SIG-M5 treated with dmso at 0.1 percent for 504 hours (cell line): Measurements from ENCODE around the gene ATAD3B.
"Not testable (repeated sequence)": the region's sequence is repeated elsewhere in the genome, so short reads cannot be mapped to it uniquely, and the experiment has no call there.

Experiments
- DNase-seq: peaks from one replicate; lab custom pipeline; 2025; ENCODE audit not compliant: unreplicated experiment; lab: John Stamatoyannopoulos, UW

Gene ATAD3B, protein sequence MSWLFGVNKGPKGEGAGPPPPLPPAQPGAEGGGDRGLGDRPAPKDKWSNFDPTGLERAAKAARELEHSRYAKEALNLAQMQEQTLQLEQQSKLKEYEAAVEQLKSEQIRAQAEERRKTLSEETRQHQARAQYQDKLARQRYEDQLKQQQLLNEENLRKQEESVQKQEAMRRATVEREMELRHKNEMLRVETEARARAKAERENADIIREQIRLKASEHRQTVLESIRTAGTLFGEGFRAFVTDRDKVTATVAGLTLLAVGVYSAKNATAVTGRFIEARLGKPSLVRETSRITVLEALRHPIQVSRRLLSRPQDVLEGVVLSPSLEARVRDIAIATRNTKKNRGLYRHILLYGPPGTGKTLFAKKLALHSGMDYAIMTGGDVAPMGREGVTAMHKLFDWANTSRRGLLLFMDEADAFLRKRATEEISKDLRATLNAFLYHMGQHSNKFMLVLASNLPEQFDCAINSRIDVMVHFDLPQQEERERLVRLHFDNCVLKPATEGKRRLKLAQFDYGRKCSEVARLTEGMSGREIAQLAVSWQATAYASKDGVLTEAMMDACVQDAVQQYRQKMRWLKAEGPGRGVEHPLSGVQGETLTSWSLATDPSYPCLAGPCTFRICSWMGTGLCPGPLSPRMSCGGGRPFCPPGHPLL

DNA sequence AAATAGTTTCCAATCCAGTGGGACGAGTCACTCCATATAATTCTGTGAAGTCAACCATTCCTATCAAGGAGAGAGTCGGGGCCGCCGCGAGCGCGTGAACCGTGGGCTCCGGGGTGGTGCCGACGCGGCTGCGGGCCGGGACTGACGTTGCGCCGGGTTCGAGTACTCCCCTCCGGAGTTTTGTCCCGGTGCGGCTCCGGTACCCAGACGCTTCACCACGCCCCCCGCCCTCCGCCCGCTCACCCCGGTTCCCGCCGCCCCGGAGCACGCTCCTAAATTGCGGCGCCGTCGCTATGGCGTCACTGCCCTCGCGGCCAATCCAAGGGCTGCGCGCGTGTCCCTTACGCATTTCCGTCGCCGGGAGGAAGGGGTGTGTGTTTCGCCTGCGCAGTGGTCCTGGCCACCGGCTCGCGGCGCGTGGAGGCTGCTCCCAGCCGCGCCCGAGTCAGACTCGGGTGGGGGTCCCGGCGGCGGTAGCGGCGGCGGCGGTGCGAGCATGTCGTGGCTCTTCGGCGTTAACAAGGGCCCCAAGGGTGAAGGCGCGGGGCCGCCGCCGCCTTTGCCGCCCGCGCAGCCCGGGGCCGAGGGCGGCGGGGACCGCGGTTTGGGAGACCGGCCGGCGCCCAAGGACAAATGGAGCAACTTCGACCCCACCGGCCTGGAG, at the start of gene ATAD3B:
TSS of gene ATAD3B (plus strand) at position 377 of the 664 bp plus-strand sequence. CDS start at position 497, 120 bp downstream.
- peak; percentile 83 for DNase-seq

DNA sequence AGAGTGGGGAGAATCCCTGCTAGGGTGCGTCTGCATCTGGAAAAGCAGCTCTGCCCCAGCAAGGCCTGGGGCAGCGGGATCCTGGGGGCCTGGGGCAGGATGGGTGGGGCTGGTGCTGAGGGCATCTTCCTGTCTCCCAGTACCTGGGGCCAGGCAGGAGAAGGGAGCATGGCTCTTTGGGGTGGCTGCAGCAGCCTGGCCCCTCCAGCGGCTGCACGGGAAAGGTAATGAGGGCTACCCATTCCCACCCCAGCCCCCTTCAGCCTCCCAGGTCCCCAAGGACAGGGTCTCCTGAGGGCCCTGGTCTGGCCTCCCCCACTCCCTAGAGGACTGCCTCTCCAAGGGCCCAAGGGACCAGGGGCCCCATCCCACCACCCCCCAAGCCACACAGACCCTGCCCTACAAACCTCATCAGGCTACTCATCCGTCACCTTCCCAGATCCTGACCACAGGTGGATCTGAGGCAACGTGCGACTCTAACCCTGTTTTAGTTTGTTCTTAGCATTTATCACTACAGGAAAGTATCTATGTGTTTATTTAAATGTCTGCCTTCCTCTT, 49.6 kb upstream of the ATAD3B start:
- no peak for DNase-seq

DNA sequence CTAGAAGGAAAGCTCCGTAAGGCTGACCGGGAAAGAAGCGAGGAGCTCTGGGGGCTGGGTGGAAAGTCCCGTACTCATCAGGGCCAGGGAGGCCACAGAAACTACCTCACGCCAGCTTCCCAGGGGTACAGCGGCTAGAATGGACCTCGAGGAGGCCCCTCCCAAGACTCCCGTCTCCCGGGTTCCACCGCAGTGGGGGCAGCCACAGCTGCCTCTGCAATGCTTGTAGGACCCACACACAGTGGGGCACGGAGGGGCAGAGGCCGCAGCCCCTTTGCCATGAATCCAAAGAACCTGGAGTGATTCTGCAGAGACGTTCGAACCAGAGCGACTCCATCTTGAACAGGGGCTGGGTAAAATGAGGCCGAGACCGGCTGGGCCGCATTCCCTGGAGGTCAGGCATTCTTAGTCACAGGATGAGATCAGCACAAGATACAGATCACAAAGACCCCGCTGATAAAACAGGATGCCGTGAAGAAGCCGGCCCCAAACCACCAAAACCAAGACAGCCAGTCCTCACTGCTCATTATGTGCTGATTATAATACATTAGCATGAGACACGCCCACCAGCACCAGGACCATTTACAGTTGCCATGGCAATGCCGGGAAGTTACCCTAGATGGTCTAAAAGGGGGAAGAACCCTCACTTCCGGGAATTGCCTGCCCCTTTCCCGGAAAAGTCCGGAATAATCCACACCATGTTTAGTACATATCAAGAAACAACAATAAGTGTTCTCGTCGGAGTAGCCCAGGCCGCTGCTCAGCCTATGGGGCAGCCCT, 48.9 kb upstream of the ATAD3B start:
- no peak for DNase-seq

DNA sequence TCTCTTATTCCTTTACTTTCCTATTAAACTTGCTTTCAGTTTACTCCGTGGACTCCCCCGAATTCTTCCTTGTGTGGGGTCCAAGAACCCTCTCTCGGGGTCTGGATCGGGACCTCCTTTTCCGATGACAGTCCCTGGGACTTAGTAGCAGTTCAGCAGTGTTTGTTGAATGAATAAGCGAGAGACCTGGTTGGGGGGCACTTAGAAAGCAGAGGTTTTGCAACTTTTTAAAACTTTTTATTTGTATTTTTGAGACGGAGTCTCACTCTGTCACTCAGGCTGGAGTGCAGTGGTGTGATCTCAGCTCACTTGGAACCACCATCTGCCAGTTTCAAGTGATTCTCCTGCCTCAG, 48.3 kb upstream of the ATAD3B start:
- DNase-seq: no peak

DNA sequence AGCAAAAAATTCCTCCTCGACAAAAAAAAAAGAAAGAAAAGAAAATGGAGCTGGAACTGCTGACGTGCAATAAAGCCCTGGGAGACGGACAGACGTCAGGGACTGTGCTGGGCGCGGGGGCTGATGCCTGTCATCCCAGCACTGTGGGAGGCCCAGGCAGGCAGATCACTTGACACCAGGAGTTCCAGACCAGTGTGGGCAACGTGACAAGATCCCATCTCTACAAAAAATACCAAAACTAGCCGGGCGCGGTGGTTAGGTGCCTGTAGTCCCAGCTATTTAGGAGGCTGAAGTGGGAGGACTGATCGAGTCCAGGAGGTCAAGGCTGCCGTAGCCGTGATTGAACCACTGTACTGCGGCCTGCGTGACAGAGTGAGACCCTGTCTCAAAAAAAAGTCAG, 46.9 kb upstream of the ATAD3B start:
- no peak for DNase-seq

DNA sequence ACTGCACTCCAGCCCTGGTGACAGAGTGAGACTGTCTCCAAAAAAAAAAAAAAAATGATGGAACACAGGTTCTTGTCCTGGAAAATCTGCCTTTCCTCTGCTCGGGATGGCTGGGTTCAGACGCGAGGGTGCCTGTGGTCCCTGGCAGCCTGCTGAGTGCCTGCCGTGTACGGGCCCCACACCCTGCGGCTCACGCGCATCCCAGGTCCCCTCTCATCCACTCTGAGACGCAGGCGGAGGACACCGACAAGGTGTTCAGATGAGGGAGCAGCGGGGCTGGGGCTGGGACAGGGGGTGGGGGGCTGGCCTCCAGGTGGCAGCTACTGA, 46.2 kb upstream of the ATAD3B start:
- DNase-seq: no peak

DNA sequence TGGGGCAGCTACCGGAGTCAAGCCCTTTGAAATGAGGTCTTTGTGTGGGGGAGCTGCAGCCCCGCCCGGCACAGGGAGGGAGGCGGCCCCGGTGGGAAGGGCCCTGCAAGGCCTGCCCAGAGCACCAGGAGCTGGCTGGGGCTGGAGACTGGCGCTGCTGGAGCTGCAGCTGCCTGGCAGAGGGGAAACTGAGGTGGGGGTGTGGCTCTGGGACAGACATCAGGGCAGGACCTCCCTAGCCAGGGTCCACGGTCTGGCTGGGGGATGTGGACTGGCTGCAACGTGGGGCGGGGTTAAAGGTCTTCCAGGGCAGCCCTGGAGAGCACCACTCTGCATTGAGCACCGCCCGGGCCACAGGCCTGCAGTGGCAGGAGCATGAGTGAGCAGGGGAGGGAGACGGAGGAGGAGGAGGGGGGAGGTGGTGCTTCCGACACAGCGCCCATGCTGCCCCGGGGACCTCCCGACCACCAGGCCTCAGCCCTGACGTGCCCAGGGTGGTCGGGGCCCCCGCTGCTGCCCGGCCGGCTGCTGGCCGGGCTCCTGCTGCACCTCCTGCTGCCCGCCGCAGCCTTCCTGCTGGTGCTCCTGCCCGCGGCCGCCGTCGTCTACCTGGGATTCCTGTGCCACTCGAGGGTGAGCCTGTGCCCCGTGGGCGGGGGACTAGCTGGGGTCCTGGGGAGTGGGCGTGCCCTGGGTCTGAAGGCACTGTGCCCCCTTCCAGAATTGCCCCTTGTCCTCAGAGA, 45.6 kb upstream of the ATAD3B start:
- no peak for DNase-seq

DNA sequence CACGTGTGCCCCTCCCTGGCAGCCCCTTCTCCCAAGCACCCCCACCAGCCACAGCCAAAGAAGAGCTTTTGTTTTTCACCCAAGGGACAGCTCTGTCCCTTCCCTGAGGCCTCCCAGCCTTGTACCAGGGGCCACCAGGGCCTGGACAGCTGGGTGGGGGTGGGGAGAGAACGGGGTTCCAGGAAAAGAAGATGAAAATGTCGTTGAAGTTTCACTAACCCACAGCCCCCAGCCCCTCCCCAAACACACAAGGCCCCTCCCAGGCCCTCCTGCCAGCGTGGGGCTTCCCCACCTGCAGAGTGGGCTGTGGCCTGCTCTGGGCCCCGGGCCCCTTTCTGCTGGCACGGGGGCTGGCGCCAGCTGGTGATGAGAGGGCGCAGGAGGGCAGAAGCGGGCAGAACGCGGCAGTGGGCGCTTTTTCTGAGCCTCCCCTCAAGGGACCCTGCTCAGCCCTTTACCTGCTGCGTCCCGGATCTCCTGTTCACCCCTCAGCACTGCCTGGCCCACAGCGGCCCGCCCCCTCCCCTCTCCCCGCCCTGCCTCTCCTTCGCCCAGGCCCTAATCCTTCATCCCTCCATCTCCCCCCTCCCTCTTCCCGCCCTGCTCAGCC, 45.0 kb upstream of the ATAD3B start:
- no peak for DNase-seq

DNA sequence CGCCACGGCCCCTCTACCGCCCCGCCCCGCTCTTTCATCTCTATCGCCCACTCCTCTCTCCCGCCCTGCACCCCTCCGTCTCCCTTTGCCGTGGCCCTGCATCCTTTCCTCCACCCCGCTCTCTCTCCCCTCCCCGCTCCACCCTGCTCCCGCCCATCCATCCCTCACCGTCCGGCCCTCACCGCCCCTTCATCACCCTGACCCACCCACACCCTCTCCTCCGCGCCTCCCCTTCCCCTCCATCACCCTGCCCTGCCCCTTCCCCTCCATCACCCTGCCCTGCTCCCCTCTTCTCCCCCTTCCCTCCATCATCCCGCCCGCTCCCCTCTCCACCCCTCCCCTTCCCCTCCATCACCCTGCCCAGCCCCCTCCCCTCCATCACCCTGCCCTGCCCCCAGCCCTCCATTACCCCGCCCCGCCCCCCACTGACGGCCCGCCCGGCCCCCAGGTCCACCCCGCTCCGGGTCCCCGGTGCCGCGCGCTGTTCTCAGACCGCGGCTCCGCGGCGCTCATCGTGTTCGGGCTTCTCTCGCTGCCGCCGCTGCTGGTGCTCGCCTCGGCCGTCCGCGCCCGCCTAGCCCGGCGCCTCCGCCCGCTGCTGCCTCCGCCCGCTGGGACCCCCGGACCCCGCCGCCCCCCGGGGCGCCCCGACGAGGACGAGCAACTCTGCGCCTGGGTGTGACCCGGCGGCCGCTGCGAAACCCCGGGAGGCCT, 44.3 kb upstream of the ATAD3B start:
- DNase-seq: no peak

DNA sequence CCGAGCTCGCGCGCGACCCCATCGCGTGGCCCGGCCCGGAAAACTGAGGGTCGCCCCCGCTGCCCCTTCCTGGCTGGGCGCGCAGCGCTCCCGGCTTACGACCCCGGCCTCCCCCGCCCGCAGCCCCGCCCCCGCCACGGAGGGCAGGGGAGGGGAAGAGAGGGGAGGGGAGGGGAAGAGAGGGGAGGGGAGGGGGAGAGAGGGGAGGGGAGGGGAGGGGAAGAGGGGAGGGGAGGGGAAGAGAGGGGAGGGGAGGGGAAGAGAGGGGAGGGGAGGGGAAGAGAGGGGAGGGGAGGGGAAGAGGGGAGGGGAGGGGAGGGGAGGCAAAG, 43.8 kb upstream of the ATAD3B start:
- no peak for DNase-seq

DNA sequence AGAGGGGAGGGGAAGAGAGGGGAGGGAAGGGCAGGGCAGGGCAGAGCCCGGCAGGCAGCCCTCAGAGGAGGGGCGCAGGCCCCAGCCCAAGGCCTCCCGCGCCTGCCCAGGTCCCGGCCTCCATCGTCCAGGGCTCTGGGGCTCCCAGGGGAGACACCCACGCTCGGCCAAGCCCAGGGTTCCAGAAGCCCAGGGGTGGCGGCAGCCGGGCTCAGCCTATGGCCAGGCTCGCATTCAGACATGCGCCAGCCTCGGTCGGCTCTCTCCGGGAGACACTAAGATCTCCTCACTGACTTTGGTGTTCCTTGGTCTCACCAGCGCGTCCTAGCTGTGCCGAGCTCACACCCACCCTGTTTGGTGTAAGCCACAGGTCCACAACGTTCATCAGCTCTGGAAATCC, 43.4 kb upstream of the ATAD3B start:
- DNase-seq: no peak

DNA sequence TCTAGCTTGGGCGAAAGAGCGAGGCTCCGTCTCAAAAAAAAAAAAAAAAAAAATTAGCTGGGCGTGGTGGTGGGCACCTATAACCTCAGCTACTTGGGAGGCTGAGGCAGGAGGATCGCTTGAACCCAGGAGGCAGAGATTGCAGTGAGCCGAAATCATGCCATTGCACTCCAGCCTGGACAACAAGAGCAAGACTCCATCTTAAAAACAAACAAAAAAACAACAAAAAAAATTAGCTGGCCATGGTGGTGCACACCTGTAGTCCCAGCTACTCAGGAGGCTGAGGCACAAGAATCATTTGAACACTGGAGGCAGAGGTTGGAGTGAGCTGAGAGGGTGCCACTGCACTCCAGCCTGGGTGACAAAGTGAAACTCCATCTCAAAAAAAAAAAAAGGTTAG, 42.6 kb upstream of the ATAD3B start:
- not testable (repeated sequence) for DNase-seq

DNA sequence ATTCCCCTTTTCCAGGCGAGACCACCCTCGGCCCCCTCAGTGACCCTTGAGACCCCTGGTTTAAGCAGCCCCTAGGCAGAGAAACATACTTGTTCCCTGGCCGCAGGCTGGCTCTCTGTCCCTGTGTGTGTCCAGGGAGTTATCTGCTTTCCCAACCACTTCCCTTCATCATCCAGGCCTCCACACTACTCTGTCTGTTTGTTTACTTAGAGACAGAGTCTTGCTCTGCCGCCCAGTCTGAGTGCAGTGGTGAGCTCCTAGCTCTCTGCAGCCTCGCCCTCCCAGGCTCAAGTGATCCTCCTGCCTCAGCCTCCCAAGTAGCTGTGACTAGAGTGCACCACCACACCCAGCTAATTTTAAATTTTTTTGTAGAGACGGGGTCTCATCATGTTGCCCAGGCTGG, 41.9 kb upstream of the ATAD3B start:
- DNase-seq: no peak

DNA sequence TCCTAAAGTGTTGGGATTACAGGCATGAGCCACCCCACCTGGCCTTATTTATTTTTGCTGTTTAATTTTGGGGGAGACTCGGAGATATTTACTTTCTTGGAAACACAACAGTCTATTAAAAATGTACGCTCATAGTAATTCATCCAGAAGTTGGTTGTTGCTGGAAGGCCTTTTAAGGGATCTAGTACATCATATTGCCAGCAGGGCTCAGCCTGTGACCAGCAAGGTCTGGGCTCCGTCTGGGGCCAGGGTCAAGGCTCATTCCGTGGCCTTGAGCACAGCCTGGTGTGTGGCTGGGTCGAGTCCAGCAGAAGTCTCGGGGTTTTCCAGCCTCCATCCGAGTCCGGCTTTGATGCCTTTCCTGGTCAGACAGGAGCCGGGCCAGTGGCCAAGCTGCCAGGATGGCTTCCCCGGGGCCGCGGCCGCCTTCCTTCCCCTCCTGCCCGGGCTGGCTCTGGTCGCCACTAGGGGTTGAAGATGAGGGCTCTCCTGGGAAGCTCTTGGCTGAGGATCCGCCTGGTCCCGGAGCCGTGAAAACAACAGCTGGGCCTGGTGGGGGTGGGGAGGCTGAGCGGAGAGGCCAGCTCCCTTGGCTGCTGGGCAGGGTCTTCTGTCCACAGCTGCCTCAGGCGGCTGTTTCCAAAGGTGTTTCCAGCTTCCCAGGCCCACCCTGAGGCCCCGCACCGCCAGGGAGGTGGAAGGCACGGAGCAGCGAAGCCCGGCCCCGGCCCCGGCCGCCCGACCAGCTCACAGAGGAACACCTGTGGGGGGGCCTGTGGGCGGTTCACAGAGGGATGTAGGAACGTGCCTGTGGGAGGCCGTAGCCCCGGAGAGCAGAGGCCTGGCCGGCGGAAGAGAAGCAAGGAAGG, 41.2 kb upstream of the ATAD3B start:
- no peak for DNase-seq

DNA sequence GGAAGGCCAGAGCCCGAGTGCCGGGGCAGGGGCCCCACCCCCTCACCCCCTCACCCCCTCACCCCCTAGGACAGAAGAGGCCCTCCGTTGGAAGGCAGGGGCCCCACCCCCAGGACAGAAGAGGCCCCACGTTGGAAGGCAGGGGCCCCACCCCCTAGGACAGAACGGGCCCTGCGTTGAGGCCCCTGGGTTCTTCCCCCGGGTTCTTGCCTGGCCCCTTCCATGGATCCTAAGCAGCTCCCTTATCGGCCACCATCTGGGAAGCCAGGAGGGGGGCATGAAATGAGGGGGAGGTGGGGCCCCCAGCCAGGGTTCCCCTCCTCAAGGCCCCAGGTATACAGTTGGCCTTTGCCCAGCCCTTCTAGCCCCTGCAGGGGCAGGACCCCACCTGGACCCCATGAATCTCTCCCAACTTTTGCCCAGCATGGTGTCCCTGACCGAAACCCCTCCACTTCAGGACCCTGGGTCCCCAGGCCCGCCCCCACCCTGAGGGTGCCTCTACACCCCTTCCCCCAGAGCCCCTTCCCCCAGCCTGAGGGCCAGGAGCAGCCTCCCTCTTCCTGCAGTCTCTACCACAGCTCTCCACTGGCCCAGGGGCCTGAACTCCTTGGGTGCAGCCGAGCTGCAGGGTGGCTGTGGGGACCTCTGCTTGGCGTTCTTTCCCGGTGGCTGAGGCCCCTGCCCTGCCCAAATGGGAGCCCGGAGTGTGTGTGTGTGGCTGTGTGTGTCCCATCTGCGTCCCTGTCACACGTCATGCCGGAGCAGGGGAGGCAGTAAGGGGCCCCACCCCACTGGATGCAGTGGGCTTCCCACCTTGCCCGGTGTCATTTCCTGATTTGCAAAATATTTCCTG, 40.3 kb upstream of the ATAD3B start:
- no peak for DNase-seq

DNA sequence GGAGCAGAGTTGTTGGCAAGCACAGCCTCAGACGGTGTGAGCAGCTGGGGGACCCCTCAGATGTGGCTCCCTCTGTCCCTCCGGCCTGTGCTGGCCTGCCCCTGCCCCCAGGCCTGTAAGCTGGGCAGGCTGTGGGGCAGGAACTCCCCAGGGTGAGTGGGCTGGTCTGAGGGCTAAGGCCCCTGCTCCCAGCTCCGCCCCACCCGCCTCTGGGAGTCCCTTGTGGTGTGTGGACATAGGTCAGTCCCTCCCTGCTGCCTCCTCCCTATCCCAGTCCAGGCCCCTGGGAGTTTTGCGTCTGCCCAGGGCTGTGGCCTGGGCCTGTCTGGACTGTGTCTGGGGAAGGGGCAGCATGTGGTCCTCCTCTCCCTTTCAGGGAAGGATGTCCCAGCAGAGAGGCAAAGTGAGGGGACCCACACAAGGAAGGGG, 39.7 kb upstream of the ATAD3B start:
- DNase-seq: no peak

DNA sequence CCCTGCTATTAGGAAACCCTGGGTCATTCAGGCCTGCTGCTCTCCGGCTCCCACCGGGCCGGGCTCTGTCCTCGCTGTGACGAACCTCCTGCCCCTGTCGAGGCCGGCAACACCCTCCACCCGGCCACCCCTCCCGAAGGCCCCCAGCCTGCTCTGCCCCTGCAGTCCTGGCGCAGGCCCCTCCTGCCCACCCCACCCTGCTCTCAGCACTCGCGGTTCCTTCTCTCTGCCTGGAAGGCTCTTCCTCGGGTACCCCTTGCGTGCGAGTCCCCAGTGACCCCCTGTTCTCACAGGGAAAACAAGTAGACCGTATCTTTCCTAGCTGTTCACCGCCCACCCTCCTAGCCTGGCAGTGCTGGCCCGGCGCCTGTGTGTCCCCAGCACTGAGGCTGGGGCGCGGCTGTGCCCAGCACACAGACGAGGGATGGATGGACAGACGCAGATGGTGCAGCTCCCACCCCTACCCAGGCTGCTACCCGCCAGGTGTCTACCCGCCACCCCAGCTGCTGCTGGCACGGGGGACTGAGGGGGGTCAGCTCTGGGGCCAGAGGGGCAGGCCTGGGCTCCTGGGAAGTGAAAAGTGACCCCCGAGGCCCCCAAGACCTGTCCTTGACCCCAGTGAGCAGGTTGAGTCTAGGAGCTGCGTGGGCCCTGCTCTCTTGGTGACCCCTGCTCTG, 39.2 kb upstream of the ATAD3B start:
- no peak for DNase-seq
